ENCODE results near the gene SLC2A8. TPM values are rescaled to one million over a fixed set of nuclear protein-coding genes. Genes with fewer than 3 reads are reported as not detected.

Gene SLC2A8
- total RNA-seq, 1 donor from 2014 or later = 21.8 TPM

DNA sequence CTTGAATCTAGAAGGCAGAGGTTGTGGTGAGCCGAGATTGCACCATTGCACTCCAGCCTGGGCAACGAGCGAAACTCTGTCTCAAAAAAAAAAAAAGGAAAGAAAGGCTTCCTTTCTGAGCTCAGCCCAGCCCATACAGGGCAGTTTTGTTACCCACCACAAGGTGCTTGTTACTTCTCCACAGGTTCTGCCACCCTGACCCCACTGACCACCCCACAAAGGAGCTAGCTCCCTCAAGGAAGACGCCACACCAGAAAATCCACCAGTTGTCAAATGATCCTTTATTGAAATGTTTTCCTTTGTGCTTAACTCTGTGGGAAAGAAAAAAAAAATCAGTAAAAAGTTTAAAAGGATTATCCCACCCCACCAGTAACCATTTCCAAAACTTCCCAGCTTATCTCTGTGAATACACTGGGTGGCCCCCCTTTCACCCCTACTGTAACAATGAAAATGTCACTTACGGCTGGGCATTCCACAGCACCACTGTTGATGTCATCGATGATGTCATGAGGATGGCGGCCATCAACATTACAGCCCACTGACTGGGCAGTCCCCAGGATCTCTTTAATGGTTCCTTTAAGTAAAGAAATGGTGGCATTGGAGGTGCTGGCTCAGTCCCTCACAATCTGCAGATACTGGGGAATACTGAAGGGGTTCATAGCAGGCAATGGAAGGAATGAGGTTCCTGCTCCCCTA lies 50.6 kb downstream of the SLC2A8 start:
- H3K27ac ChIP-seq = no peak overlapping the region
- intact Hi-C loops (cut with DNase I) = no loop called here
- peaks cover 27% of the 10 kb centered on the region for H3K4me1 ChIP-seq
- ATAC-seq = no peak
- no peaks in the 10 kb centered on the region for H3K9me3 ChIP-seq
- H3K27me3 ChIP-seq = no peaks in the 10 kb centered on the region
- no peak for TF ChIP-seq CTCF (IDR thresholded peaks at IDR 0.05)
- no peak for DNase-seq
- peaks cover 69% of the 10 kb centered on the region for H3K36me3 ChIP-seq
- H3K4me3 ChIP-seq = no peak overlapping the region

DNA sequence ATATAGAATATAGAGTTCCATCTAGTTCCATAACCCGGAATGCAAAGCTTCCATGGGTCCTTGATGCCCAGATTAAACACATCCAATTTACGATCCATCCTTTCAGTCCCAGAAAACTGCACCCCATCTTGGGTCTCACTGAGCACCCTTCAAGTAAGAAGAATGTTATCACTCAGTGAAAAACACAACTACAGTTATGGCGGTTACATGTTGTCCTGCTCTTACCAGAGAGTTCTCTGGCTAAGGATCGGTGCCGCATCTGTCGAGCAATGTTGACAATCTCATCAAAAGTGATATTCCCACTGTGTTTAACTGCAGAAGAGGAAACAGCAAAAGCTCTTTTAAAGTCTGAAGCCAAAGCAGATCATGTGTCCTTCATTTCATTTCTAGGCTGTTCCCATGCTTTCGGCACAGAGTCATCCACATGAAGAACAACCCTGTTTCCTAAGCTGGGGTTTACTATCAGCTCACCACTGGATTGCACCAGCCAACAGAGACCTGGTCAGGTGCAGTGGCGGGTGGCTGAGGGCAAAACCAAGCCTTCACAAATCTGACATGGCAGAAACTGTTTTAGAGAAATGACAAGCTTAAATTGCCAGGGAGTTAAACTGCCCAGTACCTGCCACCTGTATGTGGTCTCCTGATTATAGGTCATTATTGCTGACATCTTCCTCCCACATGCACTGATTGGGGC lies 51.3 kb downstream of the SLC2A8 start:
- Histone ChIP-seq H3K9me3 (no peaks in the 10 kb centered on the region), H3K27ac (peak overlapping the region; percentile 36), H3K4me3 (no peak overlapping the region), H3K27me3 (no peaks in the 10 kb centered on the region), H3K36me3 (peaks cover 63% of the 10 kb centered on the region), H3K4me1 (peaks cover 32% of the 10 kb centered on the region)
- DNase-seq (no peak), ATAC-seq (no peak)
- TF ChIP-seq CTCF (IDR thresholded peaks at IDR 0.05) = no peak
- intact Hi-C loops (cut with DNase I) = no loop called here

DNA sequence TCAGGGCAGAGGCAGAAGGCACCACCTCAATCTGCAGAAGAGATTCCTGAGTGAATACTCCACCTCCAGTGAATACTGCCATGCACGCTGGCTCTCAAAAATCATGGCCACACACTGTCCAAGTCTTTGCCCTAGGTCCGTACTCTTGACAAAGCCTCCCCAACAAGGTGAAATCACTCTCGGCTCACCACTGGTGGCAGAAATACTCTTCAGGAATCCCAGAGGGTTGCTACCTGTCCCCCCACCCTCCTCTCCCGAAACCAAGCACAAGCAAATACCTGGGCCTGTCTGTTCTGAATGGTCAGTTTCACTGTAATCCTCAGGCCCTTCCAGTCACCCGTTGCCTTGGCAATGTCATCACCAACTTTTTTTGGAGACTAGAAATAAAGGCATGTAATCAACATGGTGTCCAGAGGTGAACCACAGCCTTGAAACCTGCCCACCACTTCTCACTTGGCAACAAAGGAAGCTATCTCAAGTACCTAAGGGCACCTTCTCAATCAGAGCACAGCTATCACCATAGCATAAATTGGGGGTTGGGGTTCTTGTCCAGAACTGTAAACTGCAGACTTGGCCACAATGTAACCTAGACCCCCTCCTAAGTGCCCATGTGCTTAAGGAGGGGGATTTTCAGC lies 52.5 kb downstream of the SLC2A8 start:
- no peak for TF ChIP-seq CTCF (IDR thresholded peaks at IDR 0.05)
- no peaks in the 10 kb centered on the region for H3K27me3 ChIP-seq
- intact Hi-C loops (cut with DNase I) = no loop called here
- H3K9me3 ChIP-seq = no peaks in the 10 kb centered on the region
- peak overlapping the region; percentile 93 for H3K27ac ChIP-seq
- DNase-seq (no peak), ATAC-seq (no peak)
- H3K4me3 ChIP-seq = peak overlapping the region; percentile 80
- peaks cover 32% of the 10 kb centered on the region for H3K4me1 ChIP-seq
- peaks cover 54% of the 10 kb centered on the region for H3K36me3 ChIP-seq

DNA sequence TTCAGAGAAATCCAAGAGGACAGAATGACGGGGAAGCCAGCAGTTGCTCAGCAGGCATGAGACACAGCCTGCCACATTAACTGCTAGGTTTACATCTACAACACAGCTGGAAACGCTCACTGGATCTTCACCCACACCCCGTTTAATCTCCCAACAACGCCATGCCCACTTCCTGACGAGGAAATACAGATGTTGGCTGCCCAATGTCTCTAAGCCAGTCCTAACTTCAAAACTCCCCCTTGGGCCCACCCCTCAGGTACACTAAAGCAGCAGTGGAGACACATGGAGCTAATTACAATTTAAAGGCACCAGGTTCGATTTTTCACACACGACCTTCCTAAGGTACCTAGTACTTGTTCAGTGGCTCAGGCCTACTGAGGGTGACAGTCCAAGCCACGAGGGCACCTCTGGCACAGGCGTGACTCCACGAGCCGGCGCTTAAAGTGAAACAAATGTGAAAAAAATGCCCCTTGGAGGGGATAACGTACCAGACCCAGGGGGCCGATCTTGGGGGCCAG lies 53.3 kb downstream of the SLC2A8 start:
- Histone ChIP-seq H3K27ac (peak overlapping the region; percentile 93), H3K27me3 (no peaks in the 10 kb centered on the region), H3K9me3 (no peaks in the 10 kb centered on the region), H3K4me3 (peak overlapping the region; percentile 80), H3K36me3 (peaks cover 50% of the 10 kb centered on the region), H3K4me1 (peaks cover 32% of the 10 kb centered on the region)
- no peak for TF ChIP-seq CTCF (IDR thresholded peaks at IDR 0.05)
- intact Hi-C loops (cut with DNase I) = no loop called here
- peak; percentile 1 for ATAC-seq
- no peak for DNase-seq

DNA sequence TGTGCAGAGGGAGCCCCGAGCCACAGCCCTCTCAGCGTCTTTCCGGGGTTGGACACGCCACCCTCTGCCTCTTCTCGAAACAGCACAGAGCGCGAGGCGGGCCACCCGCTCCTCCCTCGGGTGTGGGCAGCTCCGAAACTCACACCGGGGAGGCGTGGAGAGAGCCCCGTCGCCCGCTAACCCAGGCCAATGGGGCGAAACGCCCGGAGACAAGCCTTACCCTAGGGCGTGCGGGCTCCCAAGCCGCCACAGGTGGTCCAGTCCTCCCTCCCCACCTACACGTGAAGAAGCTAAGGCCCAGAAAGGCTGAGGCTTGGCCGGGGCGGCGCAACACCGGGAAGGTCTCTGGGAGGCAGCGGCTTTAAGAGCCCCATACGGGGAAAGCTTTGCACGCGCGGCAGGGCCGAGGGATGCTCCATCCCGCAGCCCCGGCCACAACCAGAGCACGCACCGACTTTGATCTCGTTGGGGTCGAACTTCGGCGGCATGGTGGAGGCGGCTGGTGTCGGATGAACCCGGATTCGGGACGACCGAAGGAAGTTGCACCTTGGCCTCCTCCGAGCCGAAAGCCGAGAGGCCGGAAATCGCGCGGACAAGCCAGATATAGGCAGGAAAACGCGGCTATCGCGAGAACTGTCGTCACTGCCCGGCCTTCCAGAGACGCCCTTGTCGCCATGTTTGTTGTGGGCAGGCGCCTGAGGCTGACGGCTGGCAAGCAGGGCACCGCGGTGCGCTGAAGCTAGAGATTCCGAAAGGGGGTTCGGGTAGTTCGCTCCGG lies 54.0 kb downstream of the SLC2A8 start, which contains the start of the genes LRSAM1 and RPL12:
LRSAM1 (plus strand) TSS at position 681 of the 778 bp plus-strand sequence. CDS start 3,018 bp downstream, outside the sequence.
RPL12 (minus strand) TSS at position 577 of the 778 bp plus-strand sequence; CDS start at position 488, 89 bp downstream.
- TF ChIP-seq CTCF (IDR thresholded peaks at IDR 0.05) = no peak
- peak; percentile 85 for ATAC-seq
- peak; percentile 97 for DNase-seq
- Histone ChIP-seq H3K36me3 (peaks cover 43% of the 10 kb centered on the region), H3K9me3 (no peaks in the 10 kb centered on the region), H3K27me3 (no peaks in the 10 kb centered on the region), H3K27ac (peak within 1 kb of the TSS; percentile 93), H3K4me1 (peaks cover 32% of the 10 kb centered on the region), H3K4me3 (peak within 1 kb of the TSS; percentile 80)
- intact Hi-C loops (cut with DNase I) = no loop called here
